B cell (primary cell): ENCODE measurements around the gene CARHSP1. TPM values are rescaled to one million over a fixed set of nuclear protein-coding genes. Genes with fewer than 3 reads are reported as not detected.

Source experiments
- ATAC-seq: fragments of 200-7000 bp; cut with Tn5 transposase; one replicate; pipeline ENCODE4 v1.10.0; 2021; ENCODE audit warnings: low read depth, mild to moderate bottlenecking, moderate number of reproducible peaks, moderate library complexity
- CTCF ChIA-PET: fragments of 350-600 bp; sonication (Branson Sonifier 250); formaldehyde crosslinking; loops from one replicate; lab custom pipeline; 2021; ENCODE audit warnings: antibody characterized with exemption, inconsistent platforms; lab: Charles Lee
- POLR2A ChIA-PET: fragments of 350-600 bp; sonication (Branson Sonifier 250); formaldehyde crosslinking; loops from one replicate; lab custom pipeline; 2021; ENCODE audit warnings: antibody characterized with exemption; lab: Charles Lee
- DNase-seq: peaks from one replicate; pipeline ENCODE4 v3.0.0; 2013
- H2AFZ ChIP-seq: 2 replicates; pipeline ENCODE4 v1.6.1; 2012; ENCODE audit warnings: mild to moderate bottlenecking, low read depth, low read length; ENCODE audit not compliant: insufficient read depth, poor library complexity, severe bottlenecking
- H3K27ac ChIP-seq, 2 donors: 1 replicate in 1 of 2; 2 replicates in 1 of 2; pipeline ENCODE4 v1.5.1; 2012 to 2013; ENCODE audit warnings: low read length in 2 of 2, mild to moderate bottlenecking in 2 of 2, moderate library complexity in 1 of 2
- H3K27me3 ChIP-seq, 4 experiments: fragments of 200-600 bp in 1 of 4; sonication (generic) in 1 of 4; replicated peaks in 1 of 4; 1 replicate in 2 of 4; 2 replicates in 2 of 4; pipeline versions ENCODE4 v1.6.1 to v1.7.0; 2013 to 2016; ENCODE audit warnings: low read length in 3 of 4, mild to moderate bottlenecking in 2 of 4, mixed read lengths in 1 of 4, moderate library complexity in 1 of 4; ENCODE audit not compliant: insufficient read depth in 4 of 4, control insufficient read depth in 3 of 4; ENCODE audit errors: control extremely low read depth in 1 of 4
- H3K36me3 ChIP-seq, 2 experiments: replicated peaks in 1 of 2; 1 replicate in 1 of 2; 2 replicates in 1 of 2; pipeline versions ENCODE4 v1.6.1 to v1.7.1; 2013; ENCODE audit warnings: low read length in 1 of 2; ENCODE audit not compliant: insufficient read depth in 2 of 2, control insufficient read depth in 1 of 2; ENCODE audit errors: control extremely low read depth in 1 of 2, extremely low read depth in 1 of 2
- H3K4me1 ChIP-seq, 2 donors: fragments of 200-600 bp in 1 of 2; sonication (generic) in 1 of 2; 1 replicate in 1 of 2; 2 replicates in 1 of 2; pipeline versions ENCODE4 v1.5.1 to v1.6.1; 2013 to 2017; ENCODE audit warnings: low read length in 2 of 2; ENCODE audit not compliant: control insufficient read depth in 2 of 2, insufficient read depth in 2 of 2
- H3K4me2 ChIP-seq: replicated peaks from 2 replicates; pipeline ENCODE3; 2012; ENCODE audit warnings: mild to moderate bottlenecking, low read depth, low read length; ENCODE audit not compliant: poor library complexity, severe bottlenecking
- H3K4me3 ChIP-seq, 5 experiments: fragments of 200-600 bp in 1 of 5; sonication (generic) in 1 of 5; 1 replicate in 3 of 5; 2 replicates in 2 of 5; pipeline versions ENCODE4 v1.5.1 to v1.7.0; 2011 to 2016; ENCODE audit warnings: low read length in 4 of 5, mild to moderate bottlenecking in 4 of 5, low read depth in 2 of 5, control low read depth in 1 of 5, moderate library complexity in 1 of 5; ENCODE audit not compliant: insufficient read depth in 1 of 5; ENCODE audit errors: control extremely low read depth in 1 of 5, extremely low read depth in 1 of 5
- H3K79me2 ChIP-seq: fragments of 200-600 bp; sonication (generic); one replicate; pipeline ENCODE4 v1.6.0; 2016; ENCODE audit warnings: low read length; ENCODE audit not compliant: control insufficient read depth, insufficient read depth
- H3K9ac ChIP-seq: fragments of 200-600 bp; sonication (generic); 2 replicates; pipeline ENCODE4 v1.6.1; 2017; ENCODE audit warnings: mild to moderate bottlenecking, low read length, moderate library complexity
- H3K9me3 ChIP-seq, 3 donors: one replicate each; pipeline versions ENCODE4 v1.6.1 to v1.7.1; 2013; ENCODE audit warnings: low read length in 2 of 3; ENCODE audit not compliant: control insufficient read depth in 2 of 3, insufficient read depth in 1 of 3; ENCODE audit errors: control extremely low read depth in 1 of 3
- H4K20me1 ChIP-seq: 2 replicates; pipeline ENCODE4 v1.6.0; 2012; ENCODE audit warnings: mild to moderate bottlenecking, low read length; ENCODE audit not compliant: insufficient read depth, control insufficient read depth, poor library complexity, severe bottlenecking
- H3K27ac Mint-ChIP-seq: one replicate; pipeline ENCODE4 v1.8.0; 2021; ENCODE audit warnings: mixed read lengths
- H3K27me3 Mint-ChIP-seq: one replicate; pipeline ENCODE4 v1.8.0; 2021; ENCODE audit warnings: mixed read lengths
- H3K4me1 Mint-ChIP-seq: one replicate; pipeline ENCODE4 v1.8.0; 2021; ENCODE audit warnings: mixed read lengths
- H3K4me3 Mint-ChIP-seq: one replicate; pipeline ENCODE4 v1.8.0; 2021; ENCODE audit warnings: mixed read lengths
- H3K9me3 Mint-ChIP-seq: one replicate; pipeline ENCODE4 v1.8.0; 2022; ENCODE audit warnings: mixed read lengths; ENCODE audit not compliant: insufficient read depth
- CTCF ChIP-seq: fragments of 200-600 bp; IDR thresholded peaks from one replicate; pipeline ENCODE4 v1.8.0; 2022; ENCODE audit warnings: antibody characterized with exemption, mild to moderate bottlenecking
- EZH2 ChIP-seq: IDR thresholded peaks from 2 replicates; pipeline ENCODE4 v1.6.1; 2012; ENCODE audit warnings: borderline replicate concordance, low read depth, mild to moderate bottlenecking, moderate library complexity, low read length; ENCODE audit not compliant: insufficient read depth, poor library complexity, severe bottlenecking
- WGBS: methylation state at CpG from one replicate; pipeline ENCODE4 v1.1.5; 2013; ENCODE audit warnings: missing lambda C conversion rate; ENCODE audit not compliant: insufficient coverage; 5-methylcytosine and 5-hydroxymethylcytosine counted together
- intact Hi-C: fragments of 100-400 bp; cut with micrococcal nuclease; formaldehyde crosslinking; loops from one replicate; pipeline ENCODE4 v1.10.0; 2022
- polyA plus RNA-seq: library from polyadenylated mRNA; depleted of rRNA; stranded (reverse); fragments of >200 nt; gene quantifications from 2 replicates; pipeline ENCODE4 v1.2.3, GENCODE V29; 2012
- total RNA-seq, 2 donors: library from RNA; stranded (reverse); fragments of 120-200 nt in 1 of 2; gene quantifications; 1 replicate in 1 of 2; 2 replicates in 1 of 2; pipeline versions ENCODE4 v1.2.3 to v1.2.4, GENCODE V29; 2013 to 2022

The CARHSP1 gene
- total and polyA plus RNA-seq, 2 donors (not counting 1 experiment from before 2014, with no cell fraction given): 26.5 to 63.1 TPM

GRCh38 chr16:8866118-8866883 lies 2.5 kb downstream of the CARHSP1 start:
- no peak overlapping the region for H2AFZ ChIP-seq
- H3K27me3 ChIP-seq: no peaks in the 10 kb centered on the region
- peaks cover 71% of the 10 kb centered on the region for H3K79me2 ChIP-seq
- no peak overlapping the region for H3K27ac ChIP-seq
- ATAC-seq: no peak
- no peaks in the 10 kb centered on the region for H3K9me3 Mint-ChIP-seq
- H3K4me1 ChIP-seq: peaks cover 32 to 63% of the 10 kb centered on the region in 2 donors
- intact Hi-C loops: loop anchor here (5.0 kb wide), 2 partner anchors 299 to 1876 kb away; partner anchors contain the start of gene NUBP1
- H3K4me3 Mint-ChIP-seq: peak overlapping the region; percentile 52
- peaks cover 69% of the 10 kb centered on the region for H4K20me1 ChIP-seq
- ChIA-PET CTCF (interaction anchor here (1.2 kb wide), 1 partner anchor 142 kb away, joined by 3 read pairs; no protein-coding TSS in a partner anchor), POLR2A (no interaction called here)
- H3K9ac ChIP-seq: no peak overlapping the region
- H3K4me3 ChIP-seq: no peak overlapping the region
- no peaks in the 10 kb centered on the region for H3K36me3 ChIP-seq
- peak overlapping the region; percentile 15 for H3K27ac Mint-ChIP-seq
- H3K9me3 ChIP-seq: no peaks in the 10 kb centered on the region
- H3K4me2 ChIP-seq: peak overlapping the region; percentile 99
- H3K27me3 Mint-ChIP-seq: no peaks in the 10 kb centered on the region
- TF ChIP-seq CTCF (no peak), EZH2 (no peak)
- DNase-seq: no peak
- 92% methylated on average over 28 of the region's 30 CpGs for whole genome bisulfite sequencing
- H3K4me1 Mint-ChIP-seq: peaks cover 58% of the 10 kb centered on the region
